Type B pancreatic cell (in vitro differentiated cells): ENCODE data around the gene MAST3. TPM values are rescaled to one million over a fixed set of nuclear protein-coding genes. Genes with fewer than 3 reads are reported as not detected.

ENCODE experiments used
- DNase-seq: peaks from one replicate; pipeline ENCODE4 v3.0.0; 2021; ENCODE audit warnings: mixed read lengths; ENCODE audit not compliant: unreplicated experiment; ENCODE audit errors: extremely low spot score
- H3K27ac Mint-ChIP-seq: 2 replicates; pipeline ENCODE4 v1.8.0; 2021; ENCODE audit warnings: mild to moderate bottlenecking, mixed read lengths
- H3K27me3 Mint-ChIP-seq: 2 replicates; pipeline ENCODE4 v1.8.0; 2021; ENCODE audit warnings: mixed read lengths
- H3K36me3 Mint-ChIP-seq: 2 replicates; pipeline ENCODE4 v1.8.0; 2021; ENCODE audit warnings: mixed read lengths
- H3K4me1 Mint-ChIP-seq: one replicate; pipeline ENCODE4 v1.8.0; 2021; ENCODE audit warnings: mixed read lengths; ENCODE audit not compliant: unreplicated experiment
- H3K4me3 Mint-ChIP-seq: 2 replicates; pipeline ENCODE4 v1.8.0; 2021; ENCODE audit warnings: mild to moderate bottlenecking, mixed read lengths
- H3K9me3 Mint-ChIP-seq: 2 replicates; pipeline ENCODE4 v1.8.0; 2021; ENCODE audit warnings: mixed read lengths
- total RNA-seq: library from RNA; stranded (reverse); gene quantifications from 2 replicates; pipeline ENCODE4 v1.2.1, GENCODE V29; 2021; ENCODE audit warnings: low replicate concordance
- TF ChIP-seq, protein P1 (sequence below): fragments of 200-600 bp; sonication (generic); conservative IDR thresholded peaks from 2 replicates; pipeline ENCODE4 v1.5.0; 2021; ENCODE audit warnings: antibody characterized with exemption, mild to moderate bottlenecking

The MAST3 gene
- total RNA-seq, 1 donor from 2014 or later = 14.1 TPM

DNA sequence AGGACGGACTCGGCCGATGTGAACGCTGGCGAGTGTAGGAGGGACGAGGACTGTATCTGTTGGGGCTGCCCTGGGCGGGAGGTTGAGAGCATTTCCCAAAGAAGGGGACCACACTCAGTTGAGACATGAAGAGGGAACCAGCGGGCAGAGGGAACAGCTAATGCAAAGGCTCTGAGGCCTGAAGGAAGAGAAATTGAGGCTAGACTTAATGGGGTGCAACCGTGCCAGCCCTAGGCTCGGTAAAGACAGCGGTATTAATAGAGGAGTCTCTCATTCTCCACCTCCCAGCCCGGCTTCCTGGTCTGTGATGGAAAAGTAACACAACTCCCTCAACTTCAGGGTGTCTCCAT is 96.6 kb downstream of the MAST3 start:
- Mint-ChIP-seq H3K27ac (peak overlapping the region; percentile 72), H3K4me1 (peaks cover 12% of the 10 kb centered on the region), H3K9me3 (no peaks in the 10 kb centered on the region), H3K36me3 (peaks cover 8% of the 10 kb centered on the region), H3K27me3 (no peaks in the 10 kb centered on the region), H3K4me3 (peak overlapping the region; percentile 93)
- TF ChIP-seq, protein P1, sequence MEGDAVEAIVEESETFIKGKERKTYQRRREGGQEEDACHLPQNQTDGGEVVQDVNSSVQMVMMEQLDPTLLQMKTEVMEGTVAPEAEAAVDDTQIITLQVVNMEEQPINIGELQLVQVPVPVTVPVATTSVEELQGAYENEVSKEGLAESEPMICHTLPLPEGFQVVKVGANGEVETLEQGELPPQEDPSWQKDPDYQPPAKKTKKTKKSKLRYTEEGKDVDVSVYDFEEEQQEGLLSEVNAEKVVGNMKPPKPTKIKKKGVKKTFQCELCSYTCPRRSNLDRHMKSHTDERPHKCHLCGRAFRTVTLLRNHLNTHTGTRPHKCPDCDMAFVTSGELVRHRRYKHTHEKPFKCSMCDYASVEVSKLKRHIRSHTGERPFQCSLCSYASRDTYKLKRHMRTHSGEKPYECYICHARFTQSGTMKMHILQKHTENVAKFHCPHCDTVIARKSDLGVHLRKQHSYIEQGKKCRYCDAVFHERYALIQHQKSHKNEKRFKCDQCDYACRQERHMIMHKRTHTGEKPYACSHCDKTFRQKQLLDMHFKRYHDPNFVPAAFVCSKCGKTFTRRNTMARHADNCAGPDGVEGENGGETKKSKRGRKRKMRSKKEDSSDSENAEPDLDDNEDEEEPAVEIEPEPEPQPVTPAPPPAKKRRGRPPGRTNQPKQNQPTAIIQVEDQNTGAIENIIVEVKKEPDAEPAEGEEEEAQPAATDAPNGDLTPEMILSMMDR = no peak
- DNase-seq = no peak

DNA sequence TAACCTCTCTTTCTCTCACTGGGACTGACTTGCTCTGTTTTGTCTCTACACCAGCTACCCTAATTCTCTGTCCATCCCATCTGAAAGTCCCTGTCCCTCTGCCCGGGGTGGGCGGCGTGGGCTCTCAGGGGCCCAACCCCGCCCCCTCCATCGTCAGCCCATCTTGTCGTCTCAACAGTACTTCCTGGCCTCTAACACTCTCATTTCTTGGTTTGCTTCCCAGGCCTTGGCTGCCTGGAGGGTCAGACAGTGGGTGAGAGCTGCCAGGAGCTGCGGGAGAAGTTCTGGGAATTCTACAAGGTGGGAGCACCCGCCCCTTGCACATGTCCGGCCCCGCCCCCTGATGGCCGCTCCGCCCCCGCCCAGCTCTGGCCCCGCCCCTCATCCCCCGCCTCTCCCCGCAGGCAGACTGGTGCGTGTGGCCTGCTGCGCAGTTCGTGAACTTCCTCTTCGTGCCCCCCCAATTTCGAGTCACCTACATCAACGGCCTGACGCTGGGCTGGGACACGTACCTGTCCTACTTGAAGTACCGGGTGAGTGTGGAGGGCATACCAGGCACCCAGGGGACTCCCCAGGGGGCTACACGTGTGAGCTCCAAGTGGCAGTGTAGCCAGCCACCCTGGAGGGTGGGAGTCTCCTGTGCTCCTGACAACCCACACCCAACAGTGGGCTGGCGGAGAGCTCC is 97.1 kb downstream of the MAST3 start:
- Mint-ChIP-seq H3K4me1 (peaks cover 12% of the 10 kb centered on the region), H3K36me3 (peaks cover 8% of the 10 kb centered on the region), H3K9me3 (no peaks in the 10 kb centered on the region), H3K27me3 (no peaks in the 10 kb centered on the region), H3K4me3 (peak overlapping the region; percentile 93), H3K27ac (no peak overlapping the region)
- no peak for DNase-seq
- TF ChIP-seq, protein P1 = no peak

- peak overlapping the region; percentile 64 for H3K4me3 Mint-ChIP-seq
- no peak for DNase-seq
- H3K27me3 Mint-ChIP-seq = no peaks in the 10 kb centered on the region
- no peak overlapping the region for H3K27ac Mint-ChIP-seq
- peaks cover 12% of the 10 kb centered on the region for H3K4me1 Mint-ChIP-seq
- TF ChIP-seq, protein P1 = no peak
- no peaks in the 10 kb centered on the region for H3K9me3 Mint-ChIP-seq
- H3K36me3 Mint-ChIP-seq = peaks cover 8% of the 10 kb centered on the region
Measured at GRCh38 chr19:18196511-18196845, 98.9 kb downstream of the MAST3 start.

- Mint-ChIP-seq H3K4me3 (no peak overlapping the region), H3K36me3 (peaks cover 8% of the 10 kb centered on the region), H3K27ac (no peak overlapping the region), H3K9me3 (no peaks in the 10 kb centered on the region), H3K27me3 (no peaks in the 10 kb centered on the region), H3K4me1 (peaks cover 10% of the 10 kb centered on the region)
- no peak for DNase-seq
- TF ChIP-seq, protein P1 = no peak
Measured at GRCh38 chr19:18197306-18197705, 99.7 kb downstream of the MAST3 start.

DNA sequence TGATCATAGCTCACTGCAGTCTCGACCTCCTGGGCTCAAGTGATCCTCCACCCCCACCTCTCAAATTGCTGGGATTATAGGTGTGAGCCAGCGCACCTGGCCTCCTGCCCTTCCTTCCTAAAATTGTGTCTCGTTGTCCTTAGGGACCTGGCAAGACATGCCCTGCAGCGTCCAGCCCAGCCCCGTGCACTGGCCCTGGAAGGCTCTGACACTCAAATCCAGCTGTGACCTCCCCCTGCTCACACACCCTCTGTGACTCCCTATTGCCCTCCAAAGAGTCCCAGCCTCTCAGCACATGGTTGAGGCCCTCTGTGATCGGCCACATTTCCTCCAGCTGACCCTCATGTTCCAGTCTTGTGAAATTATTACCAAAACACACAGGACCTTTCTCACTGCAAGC is 100.4 kb downstream of the MAST3 start:
- Mint-ChIP-seq H3K4me3 (peak overlapping the region; percentile 17), H3K36me3 (peaks cover 8% of the 10 kb centered on the region), H3K4me1 (peaks cover 12% of the 10 kb centered on the region), H3K9me3 (no peaks in the 10 kb centered on the region), H3K27ac (no peak overlapping the region), H3K27me3 (no peaks in the 10 kb centered on the region)
- TF ChIP-seq, protein P1 = no peak
- DNase-seq = no peak

DNA sequence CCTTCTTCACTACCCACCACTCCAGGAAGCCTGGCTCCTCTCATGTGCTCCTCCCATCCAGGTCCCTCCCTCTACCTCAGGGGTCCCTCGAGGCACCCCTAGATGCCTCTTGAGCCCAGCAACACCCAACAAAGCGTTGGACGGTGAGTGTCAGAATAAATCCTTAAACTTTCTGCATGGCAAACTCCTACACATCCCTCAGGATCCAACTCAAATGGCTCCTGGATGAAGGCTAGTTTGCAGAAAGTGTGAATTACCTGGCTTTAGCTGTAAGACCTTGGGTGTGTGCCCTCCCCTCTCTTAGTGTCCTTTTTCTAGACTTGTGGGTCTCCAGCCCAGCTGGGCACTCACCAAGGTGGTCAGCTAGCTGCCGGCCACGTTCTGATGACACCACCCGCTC is 100.8 kb downstream of the MAST3 start:
- TF ChIP-seq, protein P1 = no peak
- Mint-ChIP-seq H3K4me3 (no peak overlapping the region), H3K9me3 (no peaks in the 10 kb centered on the region), H3K27ac (no peak overlapping the region), H3K27me3 (no peaks in the 10 kb centered on the region), H3K36me3 (peaks cover 8% of the 10 kb centered on the region), H3K4me1 (peaks cover 15% of the 10 kb centered on the region)
- no peak for DNase-seq
